GM10847 (cell line): ENCODE data around the gene CMC4.

Source experiments
- POLR2A ChIP-seq: IDR thresholded peaks from 2 replicates; pipeline ENCODE4 v1.6.1; 2011; ENCODE audit not compliant: insufficient read length; ENCODE audit errors: extremely low read depth

The CMC4 gene

GRCh38 chrX:155056877-155057792, 13.8 kb downstream of the CMC4 start:
- no peak for TF ChIP-seq POLR2A

- TF ChIP-seq POLR2A: no peak
Measured at GRCh38 chrX:155056471-155056870, 14.5 kb downstream of the CMC4 start.

GRCh38 chrX:155055494-155055893, 15.4 kb downstream of the CMC4 start:
- TF ChIP-seq POLR2A: no peak

- no peak for TF ChIP-seq POLR2A
Measured at GRCh38 chrX:155054255-155054654, 16.7 kb downstream of the CMC4 start.

GRCh38 chrX:155053656-155054055, 17.3 kb downstream of the CMC4 start:
- TF ChIP-seq POLR2A: no peak

GRCh38 chrX:155052738-155053498, 18.0 kb downstream of the CMC4 start:
- TF ChIP-seq POLR2A: no peak

- no peak for TF ChIP-seq POLR2A
Measured at GRCh38 chrX:155048977-155049619, 21.8 kb downstream of the CMC4 start.

- TF ChIP-seq POLR2A: no peak
Measured at GRCh38 chrX:155046811-155047528, 24.0 kb downstream of the CMC4 start.

GRCh38 chrX:155046129-155046810, 24.7 kb downstream of the CMC4 start:
- TF ChIP-seq POLR2A: no peak

- TF ChIP-seq POLR2A: no peak
Measured at GRCh38 chrX:155035688-155036087, 35.2 kb downstream of the CMC4 start.

- TF ChIP-seq POLR2A: no peak
Measured at GRCh38 chrX:155031657-155032056, 39.3 kb downstream of the CMC4 start.

- no peak for TF ChIP-seq POLR2A
Measured at GRCh38 chrX:155028877-155029291, 42.1 kb downstream of the CMC4 start.

GRCh38 chrX:155028129-155028528, 42.8 kb downstream of the CMC4 start:
- no peak for TF ChIP-seq POLR2A

GRCh38 chrX:155027509-155028066, 43.3 kb downstream of the CMC4 start:
- TF ChIP-seq POLR2A: no peak
